Fibroblast of peridontal ligament (primary cell): ENCODE results near the gene TMC1.
"Not testable (repeated sequence)": the region's sequence is repeated elsewhere in the genome, so short reads cannot be mapped to it uniquely, and the experiment has no call there.

ENCODE experiments used
- DNase-seq: peaks from one replicate; pipeline ENCODE4 v3.0.0-alpha.2; 2010; ENCODE audit errors: extremely low read depth

The TMC1 gene

GRCh38 chr9:72521416-72521815, at the start of gene TMC1:
Gene TMC1 (plus strand): TSS chr9:72521608. CDS start chr9:72648649, 127,041 bp downstream.
- not testable (repeated sequence) for DNase-seq

GRCh38 chr9:72473474-72474261, 47.7 kb upstream of the TMC1 start:
- DNase-seq = peak; percentile 67

- peak; percentile 50 for DNase-seq
These were observed 46.7 kb upstream of the TMC1 start for GRCh38 chr9:72474676-72475075.

GRCh38 chr9:72476100-72476499, 45.3 kb upstream of the TMC1 start:
- no peak for DNase-seq

- no peak for DNase-seq
These were observed 44.6 kb upstream of the TMC1 start for GRCh38 chr9:72476617-72477437.

- DNase-seq = no peak
These were observed 43.4 kb upstream of the TMC1 start for GRCh38 chr9:72477930-72478518.

GRCh38 chr9:72478966-72479365, 42.4 kb upstream of the TMC1 start:
- no peak for DNase-seq

GRCh38 chr9:72480261-72480660, 41.1 kb upstream of the TMC1 start:
- not testable (repeated sequence) for DNase-seq

GRCh38 chr9:72480921-72481320, 40.5 kb upstream of the TMC1 start:
- DNase-seq = peak; percentile 42

GRCh38 chr9:72485821-72486593, 35.4 kb upstream of the TMC1 start:
- peak; percentile 61 for DNase-seq

- DNase-seq = no peak
These were observed 34.8 kb upstream of the TMC1 start for GRCh38 chr9:72486594-72486955.

- DNase-seq = not testable (repeated sequence)
These were observed 33.7 kb upstream of the TMC1 start for GRCh38 chr9:72487665-72488064.

GRCh38 chr9:72489986-72490385, 31.4 kb upstream of the TMC1 start:
- no peak for DNase-seq

GRCh38 chr9:72491242-72491641, 30.2 kb upstream of the TMC1 start:
- DNase-seq = no peak

- no peak for DNase-seq
These were observed 27.4 kb upstream of the TMC1 start for GRCh38 chr9:72494051-72494450.

GRCh38 chr9:72497447-72498046, 23.9 kb upstream of the TMC1 start:
- DNase-seq = no peak

- DNase-seq = no peak
These were observed 14.8 kb upstream of the TMC1 start for GRCh38 chr9:72506615-72507014.

GRCh38 chr9:72509053-72509452, 12.4 kb upstream of the TMC1 start:
- peak; percentile 43 for DNase-seq

GRCh38 chr9:72509635-72510034, 11.8 kb upstream of the TMC1 start:
- DNase-seq = peak; percentile 42

GRCh38 chr9:72521011-72521410, 397 bp upstream of the TMC1 start:
- DNase-seq = not testable (repeated sequence)

- peak; percentile 83 for DNase-seq
These were observed 3.6 kb downstream of the TMC1 start for GRCh38 chr9:72524820-72525540.
